COLO668 (cell line): ENCODE data around the gene FLG2.
"Not testable (repeated sequence)": the region's sequence is repeated elsewhere in the genome, so short reads cannot be mapped to it uniquely, and the experiment has no call there.

Source experiments
- DNase-seq: peaks from one replicate; lab custom pipeline; 2025; ENCODE audit not compliant: unreplicated experiment; lab: John Stamatoyannopoulos, UW

Gene FLG2

DNA sequence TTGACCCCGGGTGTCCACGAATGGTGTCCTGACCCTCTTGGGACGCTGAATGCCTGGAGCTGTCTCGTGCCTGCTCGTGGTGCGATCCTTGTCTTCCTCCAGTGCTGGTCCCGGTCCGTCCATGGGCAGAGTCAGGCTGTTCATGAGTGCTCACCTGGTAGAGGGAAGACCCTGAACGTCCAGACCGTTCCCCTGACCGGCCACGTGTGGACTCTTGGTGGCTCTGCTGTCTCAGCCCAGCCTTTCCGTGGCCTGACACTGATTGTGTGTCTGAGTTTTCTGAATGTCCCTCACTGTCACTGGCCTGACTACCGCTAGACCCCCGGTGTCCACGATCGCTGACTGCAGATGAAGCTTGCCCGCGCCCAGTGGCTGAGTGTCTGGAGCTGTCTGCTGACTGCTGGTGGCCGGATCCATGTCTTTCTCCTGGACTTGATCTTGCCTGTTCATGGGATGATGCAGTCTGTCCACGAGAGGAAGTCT is 46.4 kb downstream of the FLG2 start:
- no peak for DNase-seq

GRCh38 chr1:152312169-152312568 is 47.6 kb downstream of the FLG2 start:
- DNase-seq = not testable (repeated sequence)

DNA sequence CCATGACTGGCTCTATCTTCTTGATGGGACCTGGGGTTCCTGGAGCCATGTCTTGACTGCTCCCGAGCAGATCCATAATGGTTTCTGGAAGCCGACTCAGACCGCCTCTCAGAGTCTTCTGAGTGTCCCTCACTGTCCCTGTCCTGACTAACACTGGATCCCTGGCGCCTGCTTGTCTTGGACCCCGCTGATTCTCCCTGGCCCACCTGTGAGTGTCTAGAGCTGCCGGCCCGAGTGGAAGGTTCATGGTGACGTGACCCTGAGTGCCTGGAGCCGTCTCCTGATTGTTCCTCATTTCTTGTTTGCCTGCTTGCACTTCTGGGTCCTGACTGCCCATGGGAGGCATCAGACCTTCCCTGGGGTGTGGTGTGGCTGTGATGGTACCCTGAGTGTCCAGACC is 49.9 kb downstream of the FLG2 start:
- no peak for DNase-seq

DNA sequence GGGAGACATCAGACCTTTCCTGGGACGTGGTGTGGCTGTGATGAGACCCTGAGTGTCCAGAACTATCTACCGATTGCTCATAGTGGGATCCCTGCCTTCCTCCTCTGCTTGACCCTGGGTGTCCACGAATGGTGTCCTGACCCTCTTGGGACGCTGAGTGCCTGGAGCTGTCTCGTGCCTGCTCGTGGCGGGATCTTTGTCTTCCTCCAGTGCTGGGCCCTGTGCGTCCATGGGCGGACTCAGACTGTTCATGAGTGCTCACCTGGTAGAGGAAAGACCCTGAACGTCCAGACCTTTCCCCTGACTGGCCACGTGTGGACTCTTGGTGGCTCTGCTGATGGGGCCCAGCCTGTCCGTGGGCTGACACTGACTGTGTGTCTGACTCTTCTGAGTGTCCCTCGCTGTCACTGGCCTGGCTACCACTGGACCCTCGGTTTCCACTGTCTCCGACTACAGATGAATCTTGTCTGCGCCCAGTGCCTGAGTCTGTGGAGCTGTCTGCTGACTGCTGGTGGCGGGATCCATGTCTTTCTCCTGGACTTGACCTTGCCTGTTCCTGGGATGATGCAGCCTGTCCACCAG is 50.4 kb downstream of the FLG2 start:
- DNase-seq = not testable (repeated sequence)

GRCh38 chr1:152308758-152309157 is 51.0 kb downstream of the FLG2 start:
- not testable (repeated sequence) for DNase-seq

DNA sequence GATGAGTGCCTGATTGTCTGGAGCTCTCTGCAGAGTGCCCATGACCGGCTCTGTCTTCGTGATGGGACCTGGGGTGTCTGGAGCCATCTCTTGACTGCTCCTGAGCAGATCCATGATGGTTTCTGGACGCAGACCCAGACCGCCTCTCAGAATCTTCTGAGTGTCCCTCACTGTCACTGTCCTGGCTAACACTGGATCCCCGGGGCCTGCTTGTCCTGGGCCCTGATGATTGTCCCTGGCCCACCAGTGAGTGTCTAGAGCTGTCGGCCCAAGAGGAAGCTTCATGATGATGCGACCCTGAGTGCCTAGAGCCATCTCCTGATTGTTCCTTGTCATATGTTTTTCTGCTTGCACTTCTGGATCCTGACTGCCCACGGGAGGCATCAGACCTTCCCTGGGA is 51.8 kb downstream of the FLG2 start:
- not testable (repeated sequence) for DNase-seq

GRCh38 chr1:152306123-152306522 is 53.7 kb downstream of the FLG2 start:
- DNase-seq = not testable (repeated sequence)

- DNase-seq = not testable (repeated sequence)
Measured at GRCh38 chr1:152304773-152305172, 55.0 kb downstream of the FLG2 start.

- not testable (repeated sequence) for DNase-seq
Measured at GRCh38 chr1:152303139-152303872, 56.5 kb downstream of the FLG2 start.
